Activated CD8-positive, alpha-beta memory T cell treated with anti-CD3 and anti-CD28 coated beads for 48 hours (primary cell): ENCODE results near the gene LSM7.

Experiments
- DNase-seq, 3 experiments: peaks; one replicate each; pipeline ENCODE4 v3.0.0-alpha.2; 2020; ENCODE audit warnings: low read depth in 2 of 3, low spot score in 2 of 3

LSM7 gene

DNA sequence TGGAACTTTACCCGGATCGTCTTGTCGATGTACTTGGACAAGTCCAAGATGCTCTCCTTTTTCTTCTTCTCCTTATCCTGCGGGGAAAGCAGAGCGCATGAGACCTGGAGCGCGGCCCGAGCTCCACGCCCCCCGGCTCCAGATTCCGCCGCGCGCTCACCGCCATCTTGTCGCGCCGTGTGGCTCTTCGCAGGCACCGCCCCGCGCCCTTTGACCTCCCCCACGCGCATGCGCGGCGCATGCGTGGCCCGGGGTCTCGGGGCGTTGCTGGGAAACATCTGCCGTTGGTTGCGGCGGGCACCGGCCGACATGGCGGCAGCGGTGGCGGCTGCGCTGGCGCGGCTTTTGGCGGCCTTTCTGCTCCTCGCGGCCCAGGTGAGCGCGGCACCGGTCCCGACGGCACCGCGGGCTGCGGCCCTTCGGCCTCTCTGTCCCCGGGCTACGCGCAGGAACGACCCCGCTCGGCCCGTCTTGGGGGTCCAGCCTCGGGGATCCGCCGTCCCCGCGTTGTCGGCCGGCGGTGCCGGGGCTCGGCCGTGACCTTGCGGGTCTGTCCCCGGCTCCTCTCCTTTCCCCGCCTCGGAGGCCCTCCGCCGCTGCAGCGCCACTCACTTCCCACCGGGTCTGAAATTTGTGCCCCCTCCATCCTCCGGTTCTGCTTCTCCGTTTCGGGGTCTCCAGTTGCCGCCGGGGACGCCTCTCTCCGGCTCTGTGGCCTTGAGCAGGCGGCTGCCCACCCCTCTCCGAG is at the start of gene LSM7, which contains the start of gene SPPL2B:
Gene LSM7 (minus strand): TSS at position 186 of the 748 bp plus-strand sequence. CDS start 20 bp downstream, at position 166.
Gene SPPL2B (plus strand): TSS at position 284 of the 748 bp plus-strand sequence. CDS start 26 bp downstream, at position 310.
- DNase-seq: peak; percentile 86 to 89 (median 88)

DNA sequence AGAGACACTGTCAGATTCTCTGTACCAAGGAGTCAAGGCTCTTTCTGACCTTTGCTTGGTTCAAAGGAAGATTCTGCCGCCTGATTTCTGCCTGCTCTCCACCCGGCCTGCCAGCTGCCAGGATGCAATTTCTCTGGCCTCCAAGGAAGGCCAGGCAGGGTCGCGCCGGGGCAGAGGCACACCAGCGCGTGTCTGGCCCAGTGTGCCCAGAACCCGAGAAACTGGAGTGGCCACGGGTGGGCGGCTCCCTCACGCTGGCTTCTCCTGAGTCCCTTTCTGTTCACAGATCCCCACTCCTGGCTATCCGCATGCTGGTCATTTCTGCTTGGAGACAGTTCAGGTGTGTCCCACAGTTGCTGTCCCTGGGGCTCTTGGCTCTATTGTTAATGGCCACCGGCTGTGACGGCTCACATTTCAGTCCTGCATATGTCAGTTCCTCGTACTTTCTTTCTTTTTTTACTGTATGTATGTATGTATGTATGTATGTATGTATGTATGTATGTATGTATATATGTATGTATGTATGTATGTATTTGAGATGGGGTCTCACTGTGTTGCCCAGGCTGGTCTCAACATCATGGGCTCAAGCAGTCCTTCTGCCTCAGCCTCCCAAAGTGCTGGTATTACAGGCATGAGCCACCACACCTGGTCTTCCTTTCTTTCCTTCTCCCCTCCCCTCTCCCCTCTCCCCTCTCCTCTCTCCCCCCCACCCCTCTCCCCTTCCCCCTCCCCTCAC is 48.6 kb upstream of the LSM7 start:
- DNase-seq: no peak

DNA sequence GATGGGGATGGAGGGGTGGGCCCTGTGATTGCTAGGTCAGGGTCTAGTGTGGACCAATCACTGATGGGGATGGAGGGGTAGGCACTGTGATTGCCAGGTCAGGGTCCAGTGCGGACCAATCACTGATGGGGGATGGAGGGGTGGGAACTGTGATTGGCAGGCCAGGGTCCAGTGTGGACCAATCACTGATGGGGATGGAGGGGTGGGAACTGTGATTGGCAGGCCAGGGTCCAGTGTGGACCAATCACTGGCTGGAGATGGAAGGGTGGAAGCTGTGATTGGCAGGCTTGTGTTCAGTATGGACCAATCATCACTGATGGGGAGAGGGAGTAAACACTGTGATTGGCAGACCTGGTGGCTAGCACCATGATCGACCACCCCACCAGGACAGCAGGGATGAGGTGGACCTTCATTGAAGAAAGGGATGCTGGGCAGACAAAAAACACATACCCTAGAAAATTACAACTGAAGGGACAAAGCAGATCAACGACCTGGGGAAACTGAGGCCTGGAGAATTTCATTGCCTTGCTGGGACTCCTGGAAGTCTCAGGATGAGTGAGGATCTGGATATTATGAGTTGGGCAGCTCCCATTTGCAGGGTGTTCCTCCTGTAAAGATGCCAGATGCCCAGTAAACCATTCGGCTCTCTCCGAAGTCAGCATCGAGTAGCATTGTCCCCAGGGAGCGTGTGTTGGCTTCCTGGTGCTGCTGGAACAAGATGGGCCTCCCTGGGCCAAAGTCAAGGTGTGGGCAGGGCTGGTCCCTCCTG is 47.2 kb upstream of the LSM7 start:
- DNase-seq: no peak

DNA sequence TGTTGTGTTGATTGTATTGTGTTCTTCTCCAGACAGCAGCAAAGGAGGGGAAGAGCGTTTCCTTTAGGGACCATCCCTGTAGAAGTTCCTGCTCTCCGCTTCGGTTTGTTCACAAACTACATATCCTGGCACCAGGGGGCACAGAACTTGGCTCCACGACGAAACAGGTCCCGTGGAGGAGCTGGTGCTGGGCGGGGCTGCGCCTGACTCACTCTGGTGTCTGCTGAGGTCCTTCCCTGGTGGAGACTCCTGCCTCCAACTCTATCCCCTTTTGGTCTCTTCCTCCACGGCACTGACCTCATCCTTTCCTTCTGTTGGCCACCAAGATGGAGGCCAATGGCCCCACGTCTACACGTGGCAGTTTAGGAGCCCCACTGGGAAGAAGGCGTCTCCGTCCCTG is 46.4 kb upstream of the LSM7 start:
- DNase-seq: no peak

DNA sequence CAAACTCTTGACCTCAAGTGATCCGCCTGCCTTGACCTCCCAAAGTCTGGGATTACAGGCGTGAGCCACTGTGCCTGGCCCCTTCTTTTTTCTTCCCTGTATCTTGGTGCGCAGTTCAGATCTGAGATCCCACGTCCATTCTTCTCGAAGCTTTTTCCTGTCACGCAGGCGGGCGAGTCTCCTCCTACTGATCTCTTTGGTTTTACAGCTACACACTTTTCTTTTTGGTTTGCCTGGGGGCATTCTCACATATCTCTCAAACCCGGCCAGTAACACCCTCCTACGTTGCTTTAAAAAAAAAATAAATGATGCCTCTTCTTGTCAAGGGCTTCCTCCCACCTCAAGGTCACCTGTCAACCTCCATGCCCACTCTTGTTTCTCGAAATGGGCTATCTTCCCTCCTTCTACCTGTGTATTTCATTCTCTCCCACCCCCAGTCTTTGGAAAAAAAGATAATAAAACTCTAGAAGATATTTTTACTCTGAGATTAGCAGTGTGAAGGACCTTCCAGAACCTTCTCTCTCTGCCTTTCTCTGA is 43.8 kb upstream of the LSM7 start:
- no peak for DNase-seq

DNA sequence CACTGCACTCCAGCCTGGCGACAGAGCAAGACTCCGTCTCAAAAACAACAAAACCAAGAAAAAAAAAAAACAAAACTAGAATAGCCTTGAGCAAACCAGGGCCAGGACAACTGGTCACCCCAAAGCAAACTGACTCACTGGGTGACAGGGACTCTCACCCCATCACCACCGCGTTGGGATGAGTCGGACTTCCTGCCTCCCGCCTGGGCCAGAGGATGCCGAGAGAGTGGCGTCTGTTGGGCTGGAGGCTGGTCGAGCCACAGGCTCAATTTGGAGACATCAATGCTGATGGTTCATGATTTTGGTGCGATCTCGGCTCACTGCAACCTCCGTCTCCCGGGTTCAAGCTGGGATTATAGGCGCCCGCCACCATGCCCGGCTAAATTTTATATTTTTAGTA is 43.3 kb upstream of the LSM7 start:
- no peak for DNase-seq

DNA sequence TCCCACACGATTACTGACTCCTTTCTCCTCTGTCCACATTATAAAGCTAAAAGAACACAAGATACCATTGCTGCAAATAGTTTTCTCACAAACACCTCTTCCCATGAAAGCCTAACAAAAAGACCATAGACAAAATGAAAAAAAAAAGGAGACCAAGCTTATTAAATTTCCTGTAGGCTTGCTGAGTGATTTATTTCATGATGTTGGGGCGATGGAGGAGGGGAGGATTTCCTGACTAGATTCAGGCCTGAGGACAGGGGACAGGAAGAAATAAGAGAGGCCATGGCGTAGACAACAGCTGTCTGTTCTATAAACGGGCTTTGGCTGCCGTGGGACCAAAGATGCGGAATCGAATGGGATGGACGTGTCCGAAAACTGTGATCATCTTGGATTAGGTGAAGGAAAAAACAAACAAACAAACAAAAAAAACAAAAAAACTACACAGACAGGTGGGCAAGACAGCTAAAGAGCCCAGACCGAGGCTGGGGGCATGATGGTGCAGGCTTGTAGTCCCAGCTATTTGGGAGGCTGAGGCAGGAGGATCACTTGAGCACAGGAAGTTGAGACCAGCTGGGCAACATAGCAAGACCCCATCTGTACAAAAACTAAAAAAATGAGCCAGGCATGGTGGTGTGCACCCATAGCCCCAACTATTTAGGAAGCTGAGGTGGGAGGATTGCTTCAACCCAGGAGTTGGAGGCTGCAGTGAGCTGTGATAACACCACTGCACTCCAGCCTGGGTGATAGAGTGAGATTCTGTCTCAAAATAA is 37.0 kb upstream of the LSM7 start:
- no peak for DNase-seq

DNA sequence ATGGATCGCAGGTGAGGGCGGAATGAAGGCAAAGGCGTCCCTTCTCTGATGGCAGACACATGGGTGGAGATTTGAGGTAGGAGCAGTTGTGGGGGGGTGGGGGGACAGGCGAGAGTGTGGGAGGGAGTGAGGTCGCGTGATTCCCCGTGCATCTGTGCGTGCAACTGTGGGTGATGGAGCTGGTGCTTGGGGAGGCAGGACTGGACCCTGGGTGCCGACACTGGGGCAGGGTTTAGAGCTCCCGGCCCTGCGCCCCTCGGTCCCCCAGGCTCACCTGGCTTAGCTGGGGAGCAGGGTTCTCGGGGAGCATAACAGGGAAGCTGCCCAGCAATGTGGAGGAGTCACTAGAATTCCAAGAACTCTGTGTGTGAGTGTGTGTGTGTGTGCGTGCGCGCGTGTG is 35.0 kb upstream of the LSM7 start:
- no peak for DNase-seq

DNA sequence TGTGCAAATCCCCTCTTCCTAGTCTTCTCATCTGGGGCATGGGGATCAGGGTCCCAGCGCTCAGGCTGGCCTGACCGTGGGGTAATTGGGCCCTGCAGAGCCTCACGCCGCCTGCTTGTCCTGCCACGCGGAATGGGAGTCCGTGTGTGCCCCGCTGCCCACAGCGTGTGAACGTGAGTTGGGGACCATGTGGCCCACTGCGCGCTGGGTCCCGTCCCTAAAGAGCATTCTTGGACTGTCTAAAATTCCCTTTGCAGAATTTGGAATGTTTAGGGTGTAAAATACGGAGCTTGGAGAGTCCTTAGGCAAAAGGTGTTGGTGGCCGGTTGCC is 34.5 kb upstream of the LSM7 start:
- no peak for DNase-seq

DNA sequence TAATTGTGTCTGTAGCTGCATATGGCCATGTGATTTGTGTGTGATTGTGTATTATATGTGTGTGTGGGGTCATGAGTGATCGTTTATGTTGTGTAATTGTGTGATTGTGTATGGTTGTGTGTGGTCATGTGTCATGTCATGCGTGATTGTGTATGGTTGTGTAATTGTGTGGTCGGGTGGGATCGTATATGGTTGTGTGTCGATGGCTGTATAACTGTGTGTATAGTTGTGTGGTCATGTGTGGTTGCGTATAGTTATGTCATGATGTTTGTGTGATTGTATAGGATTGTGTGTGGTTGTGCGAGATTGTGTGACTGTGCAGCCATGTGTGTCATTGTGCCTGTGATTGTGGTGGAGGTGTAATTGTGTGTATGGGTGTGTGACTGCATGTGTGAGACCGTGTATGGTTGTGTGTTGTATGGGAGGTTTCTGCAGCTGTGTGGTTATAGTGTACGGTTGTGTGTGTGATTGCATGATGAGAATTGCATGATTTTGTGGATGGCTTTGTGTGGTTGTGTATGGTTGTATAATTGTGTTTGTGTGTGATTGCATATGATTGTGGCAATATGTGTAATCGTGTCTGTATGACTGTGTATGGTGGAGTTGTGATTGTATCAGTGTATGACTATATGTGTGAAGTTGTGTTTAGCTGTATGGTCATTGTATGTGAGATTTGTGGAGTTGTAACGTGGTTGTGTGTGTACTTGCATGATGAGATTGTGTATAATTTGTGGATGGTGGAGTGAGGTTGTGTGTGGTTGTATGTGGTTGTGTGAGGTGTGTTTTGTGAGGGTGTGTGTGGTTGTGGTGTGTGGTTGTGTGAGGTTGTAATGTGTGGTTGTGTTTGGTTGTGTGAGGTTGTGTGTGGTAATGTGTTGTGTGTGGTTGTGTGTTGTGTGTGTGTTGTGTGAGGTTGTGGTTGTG is 33.9 kb upstream of the LSM7 start:
- no peak for DNase-seq

DNA sequence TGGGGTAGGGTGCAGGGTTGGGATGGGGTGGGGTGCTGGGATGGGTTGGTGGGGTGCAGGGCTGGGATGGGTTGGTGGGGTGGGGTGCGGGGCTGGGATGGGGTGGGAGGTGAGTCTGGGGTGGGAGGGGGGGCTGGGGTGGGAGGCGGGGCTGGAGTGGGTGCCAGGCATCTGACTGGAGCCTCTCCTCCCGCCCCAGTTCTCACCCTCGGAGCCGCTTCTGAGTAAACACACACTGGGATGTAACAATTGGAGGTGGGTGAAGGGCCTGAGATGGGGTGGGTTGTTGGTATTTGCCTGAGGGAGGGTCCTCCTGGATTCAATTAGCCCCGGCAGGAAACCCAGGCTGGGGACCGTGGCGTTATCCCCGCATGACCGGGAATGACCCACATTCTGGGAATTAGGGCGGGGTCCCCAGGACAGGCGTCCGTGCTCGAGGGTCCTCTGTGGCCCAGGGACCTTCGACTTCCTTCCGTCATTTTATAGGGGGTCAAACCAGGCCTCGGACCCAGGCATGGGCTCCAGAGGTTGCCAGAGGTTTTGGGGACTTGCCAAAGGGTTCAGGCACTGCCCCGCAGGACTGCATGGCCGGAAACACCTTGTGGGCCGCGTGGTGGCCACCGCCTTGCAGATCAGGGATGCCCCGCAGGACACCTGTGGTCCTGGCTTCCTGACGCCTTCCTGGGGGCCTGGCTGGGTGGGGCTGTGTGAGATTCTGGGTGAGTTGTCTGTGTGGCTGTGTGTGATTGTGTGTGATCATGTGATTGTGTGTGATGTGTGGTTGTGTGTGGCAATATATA is 33.1 kb upstream of the LSM7 start:
- no peak for DNase-seq

DNA sequence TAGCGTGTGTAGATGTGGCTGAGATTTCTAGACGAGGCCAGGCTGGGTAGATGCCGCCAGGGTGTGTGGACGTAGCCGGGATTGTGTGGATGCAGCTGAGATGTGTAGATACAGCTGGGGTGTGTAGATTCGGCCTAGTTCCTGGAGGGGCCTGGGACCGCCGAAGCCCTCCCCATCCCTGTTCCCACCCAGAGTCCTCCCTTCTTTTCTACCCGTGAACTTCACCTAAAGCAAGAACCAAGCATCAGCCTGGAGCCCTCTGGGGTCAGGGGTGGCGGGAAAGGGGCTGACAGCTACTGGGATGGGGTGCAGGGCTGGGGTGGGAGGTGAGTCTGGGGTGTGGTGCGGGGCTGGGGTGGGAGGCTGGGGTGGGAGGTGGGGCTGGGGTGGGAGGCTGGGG is 32.4 kb upstream of the LSM7 start:
- DNase-seq: no peak

DNA sequence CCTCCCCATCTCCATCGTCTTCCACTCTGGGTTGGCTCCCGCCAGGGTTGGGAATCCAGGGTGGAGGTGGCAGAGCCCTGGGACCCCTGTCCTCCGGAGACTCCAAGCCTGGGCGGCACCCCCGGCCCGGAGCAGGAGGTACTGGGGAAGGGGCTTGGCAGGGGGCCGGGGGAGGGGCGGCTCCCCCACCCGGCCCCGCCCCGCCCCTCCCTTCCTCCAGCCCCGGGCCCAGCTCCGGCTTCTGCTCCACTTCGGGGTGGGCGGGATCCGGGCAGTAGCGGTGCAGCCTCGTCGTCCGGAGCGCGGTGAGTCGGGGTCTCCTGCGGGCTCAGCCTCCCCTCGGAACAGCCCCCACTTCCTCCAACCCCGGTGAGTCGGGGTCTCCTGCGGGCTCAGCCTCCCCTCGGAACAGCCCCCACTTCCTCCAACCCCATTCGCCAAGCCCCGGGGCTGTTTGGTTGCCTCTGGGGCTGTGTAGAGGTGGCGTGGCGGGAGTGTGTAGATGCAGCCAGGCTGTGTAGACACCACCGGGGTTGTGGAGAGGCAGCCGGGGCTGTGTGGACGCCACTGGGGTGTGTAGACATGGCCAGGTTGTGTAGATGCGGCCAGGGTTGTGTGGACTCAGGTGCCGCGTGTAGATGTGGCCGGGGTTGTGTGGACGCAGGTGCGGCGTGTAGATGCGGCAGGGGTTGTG is 31.8 kb upstream of the LSM7 start, which contains the start of gene TMPRSS9:
Gene TMPRSS9 (plus strand): TSS at position 274 of the 694 bp plus-strand sequence. CDS start 29,521 bp downstream, outside the sequence.
- DNase-seq: no peak

DNA sequence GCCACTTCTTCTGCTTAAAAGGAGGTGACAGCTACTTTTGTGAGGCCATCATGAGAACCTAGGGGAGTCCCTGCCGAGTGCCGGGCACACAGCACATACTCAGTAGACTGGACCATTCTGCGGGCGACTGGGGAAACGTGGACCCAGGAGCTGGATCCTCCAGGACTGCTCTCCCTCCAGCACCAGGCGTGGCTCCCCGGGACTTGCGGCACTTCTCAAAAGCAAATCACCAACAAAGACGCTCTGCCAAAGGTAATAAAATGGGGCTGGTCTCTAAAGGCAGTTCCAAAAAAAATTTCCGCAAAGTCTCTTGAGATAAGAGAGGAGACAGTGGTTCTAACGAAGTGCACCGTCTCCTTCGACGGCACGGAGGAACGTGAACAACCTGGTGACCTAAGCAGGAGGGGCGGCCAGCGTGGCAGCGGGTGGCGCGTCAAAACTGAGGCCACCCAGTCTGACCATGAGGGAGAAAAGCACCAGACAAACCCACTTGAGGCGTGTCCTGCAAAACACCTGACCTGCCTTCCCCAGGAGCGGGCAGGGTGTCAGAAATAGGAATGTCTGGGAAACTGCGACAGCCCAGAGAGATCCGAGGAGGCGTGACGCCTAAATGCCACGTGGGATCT is 30.3 kb upstream of the LSM7 start:
- no peak for DNase-seq

DNA sequence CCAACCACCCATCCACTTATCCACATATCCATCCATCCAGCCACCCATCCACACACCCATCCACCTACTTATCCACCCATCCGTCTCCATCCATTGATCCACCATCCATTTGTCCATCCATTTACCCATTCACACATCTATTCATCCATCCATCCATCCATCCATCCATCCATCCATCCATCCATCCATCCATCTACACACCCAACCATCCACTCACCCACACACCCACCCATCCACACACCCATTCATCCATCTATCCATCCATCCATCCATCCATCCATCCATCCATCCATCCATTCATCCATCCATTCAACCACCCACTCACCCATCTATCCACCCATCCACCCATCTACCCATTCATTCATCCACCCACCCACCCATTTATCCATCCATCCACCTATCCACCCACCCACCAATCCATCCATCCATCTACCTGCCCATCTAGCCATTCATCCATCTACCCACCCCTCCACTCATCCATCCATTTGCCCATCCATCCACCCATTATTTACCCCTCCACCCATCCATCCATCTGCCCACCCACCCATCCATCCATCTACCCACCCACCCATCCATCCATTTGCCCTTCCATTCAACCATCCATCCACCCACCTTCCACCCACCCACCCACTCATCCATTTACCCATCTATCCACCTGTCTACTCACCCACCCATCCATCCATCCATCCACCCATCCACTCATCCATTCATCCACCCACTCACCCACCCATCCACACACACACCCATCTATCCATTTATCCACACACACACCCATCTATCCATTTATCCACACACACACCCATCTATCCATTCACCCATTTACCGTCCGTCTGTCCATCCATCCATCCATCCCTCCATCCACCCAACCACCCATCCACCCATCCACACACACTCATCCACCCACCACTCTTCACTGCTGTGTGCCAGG is 29.2 kb upstream of the LSM7 start:
- DNase-seq: no peak

DNA sequence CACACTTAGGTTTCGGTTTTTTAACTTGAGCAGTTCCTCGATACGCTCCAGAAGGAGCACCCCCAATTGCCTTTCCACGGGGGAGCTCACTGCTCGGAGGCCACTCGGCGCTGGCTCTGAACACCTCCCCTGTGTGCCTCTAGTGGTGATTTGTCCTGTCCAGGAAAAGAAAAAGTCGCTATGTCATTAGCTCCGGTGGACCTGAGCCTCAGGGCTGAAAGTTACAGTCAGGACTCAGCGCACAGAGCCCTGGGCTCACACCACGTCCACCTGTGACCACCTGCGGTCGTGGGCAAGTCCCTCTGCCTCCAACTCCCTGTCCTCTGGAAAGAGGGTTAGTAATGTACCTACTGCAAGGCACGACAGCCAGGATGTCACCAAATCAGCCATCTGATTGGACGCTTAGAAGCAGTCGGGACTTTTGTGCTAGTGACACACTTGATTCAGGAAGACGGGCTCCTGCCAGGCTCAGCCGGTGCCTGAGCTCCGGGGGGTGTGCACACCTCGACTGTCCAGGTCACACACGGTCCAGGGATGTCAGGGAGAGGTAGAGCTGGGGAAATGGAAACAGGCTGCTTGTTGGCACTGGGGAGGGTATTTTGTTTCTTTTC is 27.8 kb upstream of the LSM7 start:
- DNase-seq: no peak
